ENCODE measurements around the gene FLVCR2. TPM values are rescaled to one million over a fixed set of nuclear protein-coding genes. Genes with fewer than 3 reads are reported as not detected.
A peak's percentile ranks its signal among the peaks of the same experiment; 100 is the strongest.

FLVCR2 gene, protein sequence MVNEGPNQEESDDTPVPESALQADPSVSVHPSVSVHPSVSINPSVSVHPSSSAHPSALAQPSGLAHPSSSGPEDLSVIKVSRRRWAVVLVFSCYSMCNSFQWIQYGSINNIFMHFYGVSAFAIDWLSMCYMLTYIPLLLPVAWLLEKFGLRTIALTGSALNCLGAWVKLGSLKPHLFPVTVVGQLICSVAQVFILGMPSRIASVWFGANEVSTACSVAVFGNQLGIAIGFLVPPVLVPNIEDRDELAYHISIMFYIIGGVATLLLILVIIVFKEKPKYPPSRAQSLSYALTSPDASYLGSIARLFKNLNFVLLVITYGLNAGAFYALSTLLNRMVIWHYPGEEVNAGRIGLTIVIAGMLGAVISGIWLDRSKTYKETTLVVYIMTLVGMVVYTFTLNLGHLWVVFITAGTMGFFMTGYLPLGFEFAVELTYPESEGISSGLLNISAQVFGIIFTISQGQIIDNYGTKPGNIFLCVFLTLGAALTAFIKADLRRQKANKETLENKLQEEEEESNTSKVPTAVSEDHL
- 3.6 and 5.4 TPM in 2 replicates for total RNA-seq

DNA sequence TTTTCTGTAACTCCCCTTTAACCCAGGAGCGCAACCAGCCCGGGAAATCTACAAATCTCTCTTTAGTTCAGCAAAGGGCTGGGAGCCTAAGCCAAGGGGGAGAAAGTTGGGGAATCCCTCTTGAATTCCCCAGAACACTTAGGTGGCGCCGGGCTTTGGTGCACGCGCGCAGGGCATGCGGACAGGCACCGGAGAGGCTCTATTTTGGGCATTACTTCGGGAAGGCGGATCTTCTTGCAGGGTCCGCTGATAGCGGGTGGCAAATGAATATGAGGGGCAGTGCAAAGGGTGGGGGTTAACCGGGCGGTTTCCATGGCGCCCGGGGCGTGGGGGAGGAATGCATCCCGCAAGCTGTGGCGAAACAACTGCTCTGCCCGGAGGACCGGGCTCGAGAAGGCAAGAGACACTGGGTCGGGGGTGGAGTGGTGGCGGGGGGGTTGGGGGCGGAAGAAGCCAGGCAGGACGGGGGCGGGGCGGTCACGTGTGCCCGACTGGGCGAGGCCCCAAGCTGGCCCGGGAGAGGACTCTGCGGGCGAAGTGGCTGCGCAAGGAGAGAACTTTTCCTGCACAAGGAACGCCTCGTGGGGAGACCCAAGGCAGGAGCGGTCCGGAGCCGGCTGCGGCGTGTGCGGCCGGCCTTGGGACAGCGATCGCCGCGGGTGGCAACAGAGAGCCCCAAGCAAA is at the start of gene FLVCR2:
TSS of gene FLVCR2 (plus strand) at position 519 of the 684 bp plus-strand sequence. CDS start 353 bp downstream, outside the sequence.
- Mint-ChIP-seq H3K27ac (peak within 1 kb of the TSS; percentile 85), H3K4me1 (peaks cover 19% of the 10 kb centered on the region), H3K27me3 (peaks cover 3% of the 10 kb centered on the region), H3K36me3 (ENCODE audit: low read depth) (no peaks in the 10 kb centered on the region), H3K9me3 (no peaks in the 10 kb centered on the region), H3K4me3 (peak within 1 kb of the TSS; percentile 90)
- DNase-seq = peak; percentile 86
- intact Hi-C loops (cut with micrococcal nuclease) = no loop called here

DNA sequence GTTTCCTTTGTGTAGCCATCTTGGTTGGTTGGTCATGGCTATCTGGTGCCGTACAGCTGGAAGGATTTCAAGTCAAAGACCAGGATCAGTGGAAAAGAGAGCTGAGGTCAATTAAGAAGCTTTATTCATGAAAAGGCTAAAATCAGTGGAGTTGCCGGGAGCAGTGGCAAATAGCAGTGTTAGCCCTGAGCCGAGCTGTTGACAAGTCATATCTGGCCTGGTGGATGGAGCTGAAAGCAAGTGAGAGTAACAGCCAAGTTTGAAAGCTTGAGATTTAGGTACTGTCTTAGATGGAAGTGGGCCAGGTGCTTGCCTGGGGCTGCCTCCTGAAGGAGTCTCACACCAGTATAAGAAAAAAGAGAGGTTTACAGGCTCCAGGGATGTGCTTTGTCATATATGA is 47.2 kb upstream of the FLVCR2 start:
- Mint-ChIP-seq H3K4me3 (peak overlapping the region; percentile 24), H3K27ac (peak overlapping the region; percentile 12), H3K27me3 (no peaks in the 10 kb centered on the region), H3K36me3 (ENCODE audit: low read depth) (peaks cover 84% of the 10 kb centered on the region), H3K4me1 (peaks cover 64% of the 10 kb centered on the region), H3K9me3 (no peaks in the 10 kb centered on the region)
- DNase-seq = peak; percentile 56
- intact Hi-C loops (cut with micrococcal nuclease) = no loop called here

DNA sequence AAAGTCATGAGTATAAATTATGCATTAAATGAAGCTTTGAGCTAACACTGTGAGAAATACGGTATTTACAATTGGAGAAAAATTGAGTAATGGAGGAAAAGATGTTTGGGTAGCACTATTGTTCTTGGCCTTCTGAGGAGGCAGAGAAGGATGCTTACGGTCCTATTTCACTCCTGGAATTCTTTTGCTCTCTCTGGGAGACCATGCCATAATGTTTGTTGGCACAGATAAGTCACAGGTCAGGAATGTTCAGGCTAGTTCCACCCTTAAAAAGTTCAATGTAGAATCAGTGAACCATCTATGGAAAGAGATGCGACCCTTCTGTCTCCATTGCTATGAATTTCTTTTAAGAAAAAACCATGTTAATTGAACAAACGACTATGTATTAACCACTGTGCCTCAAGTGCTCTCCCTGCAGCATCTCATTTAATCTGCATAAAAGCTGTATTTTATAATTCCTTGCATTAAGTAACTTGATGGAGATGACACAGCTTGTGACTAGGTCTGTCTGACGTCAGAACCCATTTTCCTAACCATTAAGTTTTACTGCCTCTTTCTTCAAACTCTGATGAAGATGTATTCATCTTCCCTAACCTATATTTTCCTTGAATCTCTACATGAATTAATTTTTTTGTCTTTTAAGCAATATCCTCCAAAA is 46.6 kb upstream of the FLVCR2 start:
- intact Hi-C loops (cut with micrococcal nuclease) = no loop called here

DNA sequence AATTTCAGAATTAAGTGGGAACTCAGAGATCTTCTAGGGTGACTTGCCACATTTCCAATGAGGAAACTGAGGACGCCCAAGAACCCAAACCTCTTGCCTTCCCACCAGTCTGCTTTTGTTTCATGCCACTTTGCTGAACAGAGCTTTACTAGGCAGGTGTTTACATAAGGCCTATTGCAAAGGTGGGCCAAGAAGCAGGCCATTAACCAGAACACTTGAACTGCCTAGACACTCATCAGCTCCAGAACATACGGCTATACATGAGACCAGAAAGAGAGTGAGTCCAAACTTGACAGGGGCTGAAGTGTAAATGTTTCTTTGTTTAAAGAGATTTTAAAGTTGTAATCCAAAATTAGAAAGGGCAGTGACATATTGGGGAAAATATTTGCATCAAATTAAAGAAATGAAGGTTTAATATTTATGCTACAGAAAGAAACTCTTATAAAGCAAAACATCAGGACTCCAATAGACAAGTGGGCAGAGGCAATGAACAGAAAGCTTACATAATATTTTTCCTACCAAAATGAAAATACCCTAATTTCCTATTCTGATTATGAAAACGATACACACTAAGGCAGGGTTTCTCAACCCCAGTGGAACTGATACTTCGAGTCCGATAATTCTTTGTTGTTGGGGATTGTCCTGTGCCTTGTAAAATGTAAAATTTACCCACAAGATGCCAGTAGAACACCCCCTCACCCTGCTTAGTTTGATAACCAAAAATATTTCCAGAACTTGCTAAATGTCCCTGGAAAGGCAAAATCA is 44.4 kb upstream of the FLVCR2 start:
- peaks cover 57% of the 10 kb centered on the region for H3K4me1 Mint-ChIP-seq
- DNase-seq = no peak
- H3K4me3 Mint-ChIP-seq = peak overlapping the region; percentile 0
- peaks cover 78% of the 10 kb centered on the region for H3K36me3 Mint-ChIP-seq (ENCODE audit: low read depth)
- no peaks in the 10 kb centered on the region for H3K27me3 Mint-ChIP-seq
- H3K27ac Mint-ChIP-seq = no peak overlapping the region
- intact Hi-C loops (cut with micrococcal nuclease) = no loop called here
- no peaks in the 10 kb centered on the region for H3K9me3 Mint-ChIP-seq

More for the DNA sequence above, 46.6 kb upstream of the FLVCR2 start:
- H3K27ac Mint-ChIP-seq = peak overlapping the region; percentile 58
- H3K27me3 Mint-ChIP-seq = no peaks in the 10 kb centered on the region
- DNase-seq = peak; percentile 45
- peaks cover 81% of the 10 kb centered on the region for H3K36me3 Mint-ChIP-seq (ENCODE audit: low read depth)
- peaks cover 61% of the 10 kb centered on the region for H3K4me1 Mint-ChIP-seq
- H3K4me3 Mint-ChIP-seq = peak overlapping the region; percentile 24
- no peaks in the 10 kb centered on the region for H3K9me3 Mint-ChIP-seq

DNA sequence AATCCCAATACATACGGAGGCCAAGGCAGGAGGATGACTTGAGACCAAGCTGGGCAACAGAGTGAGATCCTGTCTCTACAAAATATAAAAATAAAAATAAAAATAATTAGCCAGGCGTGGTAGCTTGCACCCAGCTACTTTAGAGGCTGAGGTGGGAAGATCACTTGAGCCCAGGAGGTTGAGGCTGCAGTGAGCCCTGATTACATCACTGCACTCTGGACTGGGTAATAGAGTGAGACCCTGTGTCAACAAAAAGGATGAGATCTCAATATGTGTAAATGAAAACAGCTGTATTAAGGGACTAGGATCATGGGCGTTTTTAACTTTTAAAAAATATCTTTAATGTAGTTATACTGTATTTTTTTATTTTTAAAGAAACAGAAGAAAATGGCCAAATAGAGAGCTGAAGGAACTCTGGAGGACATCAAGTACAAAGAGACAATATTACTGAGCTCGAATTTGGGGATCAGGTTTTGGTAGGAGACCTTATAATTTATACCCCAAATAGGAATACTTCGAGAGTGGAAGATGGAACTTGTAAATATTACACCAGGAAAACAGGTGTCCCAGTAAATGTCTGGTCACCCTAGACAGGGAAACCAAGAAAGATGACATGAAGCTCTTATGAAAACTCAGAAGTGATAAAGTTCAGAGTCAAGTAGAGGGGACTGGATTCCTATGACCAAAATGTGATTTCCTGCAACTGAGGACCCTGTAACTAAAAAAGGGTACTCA is 43.1 kb upstream of the FLVCR2 start:
- H3K27ac Mint-ChIP-seq = peak overlapping the region; percentile 26

DNA sequence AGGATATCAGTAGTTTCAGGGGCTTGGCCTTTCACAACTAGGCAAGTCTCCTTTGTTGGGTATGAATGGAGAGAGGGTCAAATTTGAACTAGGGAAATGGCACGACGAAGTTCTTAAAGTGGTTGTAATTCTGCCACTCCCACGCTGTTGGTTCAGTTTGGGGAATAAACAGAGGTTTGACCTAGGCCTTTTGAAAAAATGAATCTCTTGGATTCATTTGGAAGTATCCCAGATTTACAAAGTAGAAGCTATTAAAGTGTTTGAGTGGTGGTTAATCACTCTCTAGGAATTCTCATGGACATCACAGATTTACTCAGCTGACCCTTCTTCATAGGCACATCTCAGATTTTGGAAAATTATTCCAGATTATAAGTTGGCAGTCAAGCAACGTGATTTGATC is 41.3 kb upstream of the FLVCR2 start:
- Mint-ChIP-seq H3K9me3 (no peaks in the 10 kb centered on the region), H3K27ac (peak overlapping the region; percentile 77), H3K4me1 (peaks cover 71% of the 10 kb centered on the region), H3K36me3 (ENCODE audit: low read depth) (peaks cover 81% of the 10 kb centered on the region), H3K4me3 (no peak overlapping the region), H3K27me3 (no peaks in the 10 kb centered on the region)
- DNase-seq = no peak
- intact Hi-C loops (cut with micrococcal nuclease) = no loop called here

More for the DNA sequence above, 43.1 kb upstream of the FLVCR2 start:
- Mint-ChIP-seq H3K36me3 (ENCODE audit: low read depth) (peaks cover 81% of the 10 kb centered on the region), H3K27me3 (no peaks in the 10 kb centered on the region), H3K4me1 (peaks cover 67% of the 10 kb centered on the region), H3K9me3 (no peaks in the 10 kb centered on the region), H3K4me3 (no peak overlapping the region)
- no peak for DNase-seq
- intact Hi-C loops (cut with micrococcal nuclease) = no loop called here

DNA sequence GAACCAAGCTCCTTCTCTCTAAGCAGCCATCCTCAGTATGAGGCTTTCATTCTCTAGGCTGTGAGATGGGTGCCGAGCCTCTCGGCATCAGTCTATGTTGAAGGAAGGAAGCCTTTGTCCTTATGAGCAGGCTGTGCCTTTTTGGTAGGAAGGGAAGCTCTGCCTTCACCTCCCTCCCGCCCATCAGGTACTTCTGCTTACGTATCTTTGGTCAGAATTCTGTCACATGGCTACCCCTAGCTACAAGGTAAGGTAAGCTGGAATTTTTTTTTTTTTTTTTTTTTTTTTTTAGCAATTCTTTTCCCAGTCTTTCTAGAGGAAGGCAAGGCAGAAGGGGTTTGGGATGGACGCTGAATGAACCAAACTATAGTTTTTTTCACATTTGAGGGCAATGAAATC is 39.3 kb upstream of the FLVCR2 start:
- intact Hi-C loops (cut with micrococcal nuclease) = loop anchor here (1.0 kb wide), 1 partner anchor 17 kb away; the partner anchor contains the start of gene BATF
- Mint-ChIP-seq H3K4me1 (peaks cover 71% of the 10 kb centered on the region), H3K36me3 (ENCODE audit: low read depth) (peaks cover 64% of the 10 kb centered on the region), H3K27ac (peak overlapping the region; percentile 80), H3K4me3 (peak overlapping the region; percentile 67), H3K9me3 (no peaks in the 10 kb centered on the region), H3K27me3 (no peaks in the 10 kb centered on the region)
- no peak for DNase-seq

DNA sequence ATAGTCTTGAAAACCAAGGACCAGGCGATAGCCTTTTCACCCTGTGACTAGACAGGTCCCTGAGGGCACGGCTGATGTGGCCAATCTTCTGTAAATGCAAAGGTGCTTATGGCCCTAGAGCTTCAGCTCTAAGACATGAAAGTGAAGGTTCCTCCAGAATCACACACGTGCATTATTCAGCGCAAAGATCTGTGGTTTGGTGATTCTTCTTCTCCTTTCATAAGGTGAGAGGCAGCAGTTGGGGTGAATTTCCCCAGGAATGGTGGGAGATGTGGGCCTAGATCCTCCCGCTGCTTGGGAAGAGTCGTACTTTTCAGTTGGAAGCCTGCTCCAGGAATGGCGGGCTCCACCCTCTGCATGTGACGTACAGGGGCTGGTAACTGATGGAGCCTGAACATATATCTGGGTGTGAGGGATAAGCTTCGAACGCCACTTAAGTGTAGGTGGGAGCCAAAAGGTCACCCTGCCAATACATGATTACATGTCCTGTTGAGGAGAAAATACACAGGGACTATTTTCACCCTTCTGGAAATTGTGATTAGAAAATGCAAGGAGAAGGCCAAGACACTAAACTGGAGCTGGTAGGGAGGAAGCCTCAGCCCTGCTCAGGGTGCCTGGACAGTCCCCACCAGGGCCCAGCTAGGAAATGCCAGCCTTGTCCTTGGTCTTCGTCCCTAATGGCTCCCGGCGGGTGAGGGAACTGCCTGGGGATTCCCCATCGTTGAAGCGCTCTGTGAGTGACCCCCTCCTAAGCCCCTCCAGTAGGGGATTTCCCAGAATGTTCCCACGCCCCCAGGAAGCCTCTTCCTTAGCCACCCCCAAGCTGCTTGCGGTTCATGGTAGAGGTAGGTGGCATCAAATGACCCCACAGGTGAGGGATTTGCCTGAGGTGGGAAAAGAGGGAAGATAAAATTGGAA is 38.6 kb upstream of the FLVCR2 start:
- H3K4me1 Mint-ChIP-seq = peaks cover 70% of the 10 kb centered on the region
- no peaks in the 10 kb centered on the region for H3K27me3 Mint-ChIP-seq
- H3K27ac Mint-ChIP-seq = peak overlapping the region; percentile 80
- DNase-seq = peak; percentile 76
- no peaks in the 10 kb centered on the region for H3K9me3 Mint-ChIP-seq
- H3K36me3 Mint-ChIP-seq (ENCODE audit: low read depth) = peaks cover 62% of the 10 kb centered on the region
- peak overlapping the region; percentile 67 for H3K4me3 Mint-ChIP-seq
- intact Hi-C loops (cut with micrococcal nuclease) = loop anchor here (1.0 to 5.0 kb wide), 2 partner anchors 18 to 293 kb away; partner anchors contain the start of gene BATF

DNA sequence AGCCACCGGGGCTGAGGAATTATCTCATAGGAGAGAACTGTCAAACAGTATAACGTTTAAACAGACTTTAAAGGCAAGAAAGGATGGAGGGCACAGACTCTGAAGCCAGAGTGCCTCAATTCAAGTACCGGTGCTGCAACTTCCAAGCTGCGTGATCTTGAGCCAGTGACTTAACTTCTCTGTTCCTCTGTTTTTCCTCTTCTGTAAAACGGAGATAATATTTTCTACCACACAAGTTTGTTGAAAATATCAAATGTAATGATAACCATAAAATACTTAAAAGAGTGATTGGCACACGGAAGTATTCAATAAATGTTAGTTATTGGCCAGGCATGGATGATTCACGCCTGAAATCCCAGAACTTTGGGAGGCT is 38.0 kb upstream of the FLVCR2 start:
- no peak for DNase-seq
- Mint-ChIP-seq H3K27ac (peak overlapping the region; percentile 80), H3K27me3 (no peaks in the 10 kb centered on the region), H3K36me3 (ENCODE audit: low read depth) (peaks cover 59% of the 10 kb centered on the region), H3K4me1 (peaks cover 68% of the 10 kb centered on the region), H3K9me3 (no peaks in the 10 kb centered on the region), H3K4me3 (peak overlapping the region; percentile 67)
- intact Hi-C loops (cut with micrococcal nuclease) = loop anchor here (5.0 kb wide), 1 partner anchor 293 kb away; no protein-coding TSS in a partner anchor

DNA sequence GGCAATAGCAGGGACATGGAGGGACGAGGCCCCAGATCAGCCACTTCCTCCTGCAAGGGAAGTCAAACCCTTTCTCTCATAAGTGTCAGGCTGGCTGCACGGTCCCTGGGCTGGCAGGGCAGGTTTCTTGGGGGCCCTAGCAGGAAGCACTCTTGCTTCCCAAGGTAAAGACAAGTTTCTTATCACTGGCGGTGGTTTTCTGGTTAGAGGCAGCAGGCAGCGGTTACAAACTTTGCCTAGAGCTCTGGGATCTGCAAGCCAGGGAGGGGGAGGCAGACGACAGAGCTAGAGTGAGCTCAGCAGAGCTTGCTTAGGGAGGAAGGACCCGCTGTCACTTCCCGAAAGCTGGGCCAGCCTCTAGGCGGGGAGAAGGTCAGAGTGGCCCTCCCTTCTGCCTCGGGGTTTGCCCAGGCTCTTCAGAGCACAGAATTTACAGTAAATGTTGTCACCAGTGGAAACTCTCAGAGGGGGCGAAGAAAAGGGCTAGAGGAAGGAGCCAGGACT is 35.8 kb upstream of the FLVCR2 start:
- peak overlapping the region; percentile 67 for H3K4me3 Mint-ChIP-seq
- H3K4me1 Mint-ChIP-seq = peaks cover 70% of the 10 kb centered on the region
- DNase-seq = peak; percentile 94
- peak overlapping the region; percentile 96 for H3K27ac Mint-ChIP-seq
- H3K36me3 Mint-ChIP-seq (ENCODE audit: low read depth) = peaks cover 64% of the 10 kb centered on the region
- intact Hi-C loops (cut with micrococcal nuclease) = loop anchor here (1.0 to 5.0 kb wide), 6 partner anchors 19 to 295 kb away; partner anchors contain the start of gene TTLL5
- H3K9me3 Mint-ChIP-seq = no peaks in the 10 kb centered on the region
- H3K27me3 Mint-ChIP-seq = no peaks in the 10 kb centered on the region

DNA sequence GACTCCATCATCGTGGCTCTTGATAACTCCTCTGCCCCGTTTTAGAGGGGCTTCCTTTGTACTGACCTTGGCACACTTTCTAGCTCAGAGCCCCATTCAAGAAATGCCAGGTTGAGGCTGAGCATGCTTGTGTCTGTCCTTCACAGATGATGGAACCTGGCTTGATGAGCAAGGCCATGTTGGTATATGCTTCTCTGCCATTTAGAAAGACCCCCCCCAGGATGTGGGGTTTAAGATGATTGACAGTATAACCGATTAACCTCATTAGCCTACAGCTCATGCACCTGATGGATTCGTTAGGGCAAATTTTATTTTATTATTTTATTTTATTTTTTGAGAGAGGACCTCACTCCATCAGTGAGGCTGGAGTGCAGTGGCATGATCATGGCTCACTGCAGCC is 35.2 kb upstream of the FLVCR2 start:
- Mint-ChIP-seq H3K4me1 (peaks cover 72% of the 10 kb centered on the region), H3K9me3 (no peaks in the 10 kb centered on the region), H3K4me3 (peak overlapping the region; percentile 67), H3K27me3 (no peaks in the 10 kb centered on the region), H3K36me3 (ENCODE audit: low read depth) (peaks cover 69% of the 10 kb centered on the region), H3K27ac (peak overlapping the region; percentile 96)
- intact Hi-C loops (cut with micrococcal nuclease) = loop anchor here (1.0 to 5.0 kb wide), 2 partner anchors 118 to 296 kb away; partner anchors contain the start of gene TTLL5
- no peak for DNase-seq
